ENCODE measurements around the gene NRL.

- TF ChIP-seq CTCF (IDR thresholded peaks at IDR 0.05) (no peak), POLR2A (IDR thresholded peaks at IDR 0.05) (no peak), POLR2AphosphoS5 (IDR thresholded peaks at IDR 0.05) (no peak), EP300 (IDR thresholded peaks at IDR 0.05) (no peak)
These were observed 36.6 kb downstream of the NRL start for GRCh38 chr14:24078146-24078545.
